Measurements from ENCODE around the gene MRPL53. TPM values are rescaled to one million over a fixed set of nuclear protein-coding genes. Genes with fewer than 3 reads are reported as not detected.

MRPL53 gene
- polyA plus RNA-seq, 4 donors = 46.7 to 75.1 (median 54.3) TPM

DNA sequence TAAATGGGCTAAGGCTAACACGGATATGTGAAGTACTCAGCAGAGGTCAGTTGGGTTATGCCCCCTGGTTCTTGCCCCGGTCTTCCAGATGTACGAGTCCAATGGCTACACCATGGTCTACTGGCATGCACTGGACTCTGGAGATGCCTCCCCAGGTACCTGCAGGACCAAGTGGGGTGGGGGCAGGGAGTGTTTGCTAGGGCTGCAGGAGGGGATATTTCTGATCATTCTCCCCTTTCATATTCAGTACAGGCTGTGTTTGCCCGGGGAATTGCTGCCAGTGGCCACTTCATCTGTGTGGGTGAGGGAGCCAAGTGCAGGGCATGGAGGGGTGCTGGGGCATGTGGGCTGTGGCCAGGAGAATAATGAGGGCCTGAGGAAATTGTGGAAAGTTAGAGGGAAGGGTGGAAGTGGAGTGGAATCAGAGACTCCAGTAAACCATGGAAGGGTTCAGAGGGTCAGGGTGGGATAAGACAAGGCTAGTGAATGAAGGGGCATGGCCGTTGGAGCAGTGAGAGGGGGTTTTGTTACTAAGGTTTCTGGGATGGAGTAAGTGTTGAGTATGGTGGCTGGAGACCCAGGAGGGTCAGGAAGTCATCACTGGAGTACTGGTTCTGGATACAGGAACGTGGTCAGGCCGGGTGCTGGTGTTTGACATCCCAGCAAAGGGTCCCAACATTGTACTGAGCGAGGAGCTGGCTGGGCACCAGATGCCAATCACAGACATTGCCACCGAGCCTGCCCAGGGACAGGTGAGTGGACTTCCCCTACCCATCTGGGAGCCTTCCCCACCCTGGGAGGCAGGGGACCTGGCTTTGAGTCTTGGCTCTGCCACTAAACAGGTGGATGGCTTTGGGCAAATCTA is 49.0 kb downstream of the MRPL53 start:
- Histone ChIP-seq H3K9me3 (ENCODE audit: control insufficient read depth in 2 of 2, insufficient read depth in 1 of 2, low read depth in 1 of 2, low read length in 1 of 2) (no peaks in the 10 kb centered on the region), H3K4me1 (ENCODE audit: control insufficient read depth in 3 of 3, insufficient read depth in 2 of 3, low read depth in 1 of 3, low read length in 2 of 3) (peaks cover 0 to 56% (median 0%) of the 10 kb centered on the region in 3 donors), H3K27ac (ENCODE audit: low read depth in 1 of 3, low read length in 2 of 3) (no peak overlapping the region), H3K27me3 (ENCODE audit: control insufficient read depth in 3 of 3, insufficient read depth in 3 of 3, low read length in 3 of 3) (no peaks in the 10 kb centered on the region), H3K4me3 (ENCODE audit: low read depth in 1 of 3, low read length in 3 of 3) (no peak overlapping the region), H3K36me3 (ENCODE audit: control insufficient read depth in 3 of 3, insufficient read depth in 2 of 3, low read depth in 1 of 3, low read length in 3 of 3) (peaks cover 2 to 42% (median 3%) of the 10 kb centered on the region in 3 donors)
- DNase-seq (no peak), FAIRE-seq (no peak)
- 63 to 83% (median 74%) methylated on average over 9 of the region's 9 CpGs for WGBS, 3 donors

Other genes with a start within 250 kb of the MRPL53 start
- 1 to 10 TPM in 1 of 4 donors, under 1 TPM in 2, not detected in 1; 0.43 to 2.0 (median 0.59) TPM for gene SLC4A5, start 129.3 kb downstream of the MRPL53 start, polyA plus RNA-seq
- 10 to 100 TPM; 72.7 to 92.8 (median 77.9) TPM for gene DCTN1, start 92.4 kb downstream of the MRPL53 start, polyA plus RNA-seq
- 1 to 10 TPM in 2 of 4 donors, under 1 TPM in 2; 0.22 to 2.5 (median 1.1) TPM for gene C2orf81, start 51.1 kb downstream of the MRPL53 start, polyA plus RNA-seq
- 10 to 100 TPM in 1 of 4 donors, 1 to 10 TPM in 3; 1.6 to 11.2 (median 6.2) TPM for gene WDR54, start 51.0 kb downstream of the MRPL53 start, polyA plus RNA-seq
- gene RTKN, start 30.7 kb downstream of the MRPL53 start, polyA plus RNA-seq = 10 to 100 TPM; 51.1 to 94.1 (median 69.7) TPM
- gene INO80B, start 17.6 kb downstream of the MRPL53 start, polyA plus RNA-seq = 10 to 100 TPM; 28.7 to 43.8 (median 35.8) TPM
- gene WBP1, start 14.2 kb downstream of the MRPL53 start, polyA plus RNA-seq = 10 to 100 TPM; 55.1 to 82.7 (median 66.4) TPM
- 10 to 100 TPM; 38.4 to 66.1 (median 62.5) TPM for gene MOGS, start 7.3 kb downstream of the MRPL53 start, polyA plus RNA-seq
- gene CCDC142, start 10.3 kb upstream of the MRPL53 start, polyA plus RNA-seq = 10 to 100 TPM in 2 of 4 donors, 1 to 10 TPM in 2; 4.1 to 21.0 (median 8.4) TPM
- gene TTC31, start 10.4 kb upstream of the MRPL53 start, polyA plus RNA-seq = 10 to 100 TPM; 20.1 to 51.0 (median 27.1) TPM
- gene LBX2, start 26.9 kb upstream of the MRPL53 start, polyA plus RNA-seq = 10 to 100 TPM in 1 of 4 donors, 1 to 10 TPM in 3; 2.3 to 37.5 (median 5.3) TPM
- gene PCGF1, start 35.0 kb upstream of the MRPL53 start, polyA plus RNA-seq = 10 to 100 TPM; 13.2 to 23.5 (median 18.8) TPM
- 1 to 10 TPM in 2 of 4 donors, not detected in 2; 1.5 to 5.4 TPM for gene TLX2, start 41.8 kb upstream of the MRPL53 start, polyA plus RNA-seq
- 100 to 1,000 TPM in 1 of 4 donors, 10 to 100 TPM in 3; 15.8 to 106 (median 39.6) TPM for gene DQX1, start 53.6 kb upstream of the MRPL53 start, polyA plus RNA-seq
- 100 to 1,000 TPM; 136 to 237 (median 190) TPM for gene AUP1, start 57.0 kb upstream of the MRPL53 start, polyA plus RNA-seq
- 10 to 100 TPM; 20.4 to 42.3 (median 28.1) TPM for gene HTRA2, start 57.3 kb upstream of the MRPL53 start, polyA plus RNA-seq
- gene LOXL3, start 81.3 kb upstream of the MRPL53 start, polyA plus RNA-seq = 1 to 10 TPM in 2 of 4 donors, under 1 TPM in 2; 0.22 to 2.9 (median 1.3) TPM
- 10 to 100 TPM in 2 of 4 donors, 1 to 10 TPM in 2; 5.5 to 17.7 (median 12.5) TPM for gene DOK1, start 82.0 kb upstream of the MRPL53 start, polyA plus RNA-seq
- gene M1AP, start 175.7 kb upstream of the MRPL53 start, polyA plus RNA-seq = under 1 TPM in 2 of 4 donors, not detected in 2; 0.12 to 0.13 TPM
- 1 to 10 TPM in 2 of 4 donors, under 1 TPM in 1, not detected in 1; 0.27 to 2.4 (median 1.0) TPM for gene SEMA4F, start 181.6 kb upstream of the MRPL53 start, polyA plus RNA-seq